Ramos (cell line): ENCODE measurements around the gene JAKMIP3.
"Not testable (repeated sequence)": the region's sequence is repeated elsewhere in the genome, so short reads cannot be mapped to it uniquely, and the experiment has no call there.

Experiments used
- in situ Hi-C: fragments of 300-500 bp; cut with MboI; formaldehyde crosslinking; loops from one replicate; pipeline ENCODE4 v1.14.3; 2022; ENCODE audit warnings: low sequenced_read_pairs; ENCODE audit not compliant: unreplicated experiment

The JAKMIP3 gene

DNA sequence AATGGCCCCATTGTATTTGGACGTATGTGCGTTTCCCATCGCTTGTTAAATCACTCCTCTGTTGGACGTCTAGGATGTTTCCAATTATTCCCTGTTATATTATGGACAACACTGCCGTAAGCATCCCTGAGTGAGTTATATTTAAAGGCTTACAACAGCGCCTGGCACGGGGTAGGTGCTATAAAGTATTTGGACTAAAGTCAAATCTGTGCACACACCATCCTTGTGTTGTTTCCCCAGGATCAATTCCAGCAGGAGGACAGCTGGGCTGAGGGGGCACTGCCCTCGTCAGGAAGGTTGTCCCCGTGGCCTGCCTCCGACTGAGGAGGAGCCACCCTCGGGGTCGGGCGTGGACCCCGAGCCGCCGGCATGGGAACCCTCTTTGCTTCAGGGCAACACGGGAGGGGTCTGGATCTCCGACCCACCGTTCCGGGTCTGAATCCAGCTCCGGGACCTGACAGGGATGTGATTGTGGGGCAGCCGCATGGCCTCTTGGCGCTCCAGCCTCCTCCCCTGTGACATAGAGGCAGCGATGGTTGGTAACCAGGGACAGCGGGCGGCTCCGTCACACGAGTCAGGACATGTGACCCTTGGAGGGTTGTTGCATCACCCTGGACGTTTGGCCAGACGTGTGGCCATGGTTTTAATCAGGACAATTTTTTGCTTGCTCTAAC lies 1.5 kb upstream of the JAKMIP3 start:
- in situ Hi-C loops = no loop called here

DNA sequence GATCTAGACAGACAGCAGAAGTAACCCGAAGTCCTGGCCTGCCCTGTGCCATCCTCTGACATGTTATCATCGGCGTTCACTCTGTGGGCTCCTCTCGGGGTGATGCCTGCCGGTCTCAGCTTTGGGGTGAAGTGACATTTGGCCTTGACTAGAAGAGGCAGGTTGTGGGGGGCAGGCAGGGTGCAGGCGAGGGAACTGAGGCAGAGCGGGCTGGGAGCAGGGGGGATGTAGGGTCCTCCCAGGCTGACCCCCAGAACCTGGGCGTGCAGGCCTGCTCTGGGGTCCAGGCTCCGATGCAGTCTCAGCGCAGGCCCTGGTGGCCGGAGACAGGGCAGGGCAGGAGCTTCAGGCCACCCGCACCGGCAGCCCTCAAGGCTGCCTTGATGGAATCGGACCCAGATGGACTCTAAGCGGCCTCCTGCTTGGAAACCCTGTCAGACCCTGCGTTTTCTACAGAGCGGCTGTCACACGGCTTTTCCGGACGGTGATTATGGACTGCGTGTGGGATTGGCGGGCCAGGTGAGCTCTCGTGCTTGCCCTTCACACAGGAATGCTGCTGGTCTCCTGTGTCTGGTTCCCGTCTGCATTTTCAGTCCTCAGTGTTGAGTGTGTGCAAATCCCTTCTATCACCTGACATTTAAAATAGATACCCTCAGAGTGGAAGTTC lies 842 bp upstream of the JAKMIP3 start:
- in situ Hi-C loops = no loop called here

DNA sequence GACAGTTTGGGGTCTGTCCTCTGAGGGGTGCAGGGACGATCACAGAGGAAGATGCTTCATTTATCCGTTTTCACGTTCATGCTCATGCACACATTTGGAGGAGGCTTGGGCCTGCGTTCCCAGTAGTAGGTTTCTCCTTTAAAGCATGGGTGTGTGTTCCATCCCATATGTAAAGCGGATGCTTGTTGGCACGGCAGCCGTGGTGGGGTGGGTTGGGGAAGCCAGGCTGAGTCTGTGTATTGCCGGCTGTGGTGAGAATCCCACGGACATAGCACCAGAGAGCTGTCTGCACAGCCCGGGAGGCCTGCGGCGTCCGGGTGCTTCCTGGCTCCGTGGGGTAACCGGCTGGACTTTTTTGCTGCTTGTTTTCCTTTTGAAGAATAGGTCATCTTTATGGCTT lies 440 bp downstream of the JAKMIP3 start:
- in situ Hi-C loops = no loop called here

DNA sequence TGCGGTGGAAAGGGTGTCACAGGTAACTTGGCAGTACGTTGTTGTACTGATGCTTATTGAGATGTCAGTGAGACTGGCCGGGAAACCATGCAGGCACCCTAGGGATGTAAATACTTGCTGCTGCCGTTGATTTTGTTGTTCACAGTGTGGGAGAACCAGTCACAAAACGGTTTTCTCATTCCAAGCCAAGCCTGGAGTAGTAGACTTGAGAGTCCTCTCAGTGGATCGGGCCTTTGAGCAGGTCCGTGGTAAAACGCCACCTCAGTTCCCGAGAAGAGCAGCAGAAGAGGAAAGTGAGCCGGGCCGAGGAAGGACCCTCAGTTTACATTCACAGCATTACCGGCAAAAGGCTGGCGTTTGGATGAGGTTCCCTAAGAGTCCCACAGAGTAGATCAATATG lies 1.1 kb downstream of the JAKMIP3 start:
- in situ Hi-C loops = no loop called here

DNA sequence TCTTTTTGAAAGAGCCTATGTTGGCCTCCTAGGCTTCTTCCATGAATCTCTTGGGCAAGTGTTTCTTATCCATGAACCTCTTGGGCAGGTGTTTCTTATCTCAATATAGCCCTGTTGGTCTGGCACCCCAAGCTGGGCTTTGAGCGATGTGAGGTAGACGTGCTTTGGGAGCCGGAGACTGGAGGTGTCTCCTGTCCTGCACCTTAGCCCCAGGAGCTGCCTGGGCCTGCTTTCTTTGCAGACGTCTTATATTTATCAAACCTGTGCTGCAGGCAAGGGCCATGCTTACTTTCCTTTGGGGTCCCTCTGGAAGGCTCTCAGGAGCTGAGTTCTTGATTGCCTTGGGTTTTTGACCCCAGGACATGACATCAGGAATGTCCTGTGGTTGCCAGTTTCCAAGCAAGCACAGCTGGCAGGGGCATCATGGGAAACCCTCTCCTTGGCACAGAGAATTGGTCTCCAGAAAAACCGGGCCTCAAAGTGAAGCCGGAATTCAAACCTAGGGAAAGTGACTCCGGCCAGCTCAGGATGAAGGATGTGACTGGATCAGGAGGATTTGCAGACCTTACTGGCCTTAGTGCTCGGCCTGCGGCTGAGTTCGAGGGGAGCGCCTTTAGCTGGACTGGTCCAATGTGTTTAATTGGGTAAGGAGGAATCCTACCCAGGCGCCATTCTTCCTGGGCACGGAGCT lies 2.8 kb downstream of the JAKMIP3 start:
- in situ Hi-C loops = no loop called here

DNA sequence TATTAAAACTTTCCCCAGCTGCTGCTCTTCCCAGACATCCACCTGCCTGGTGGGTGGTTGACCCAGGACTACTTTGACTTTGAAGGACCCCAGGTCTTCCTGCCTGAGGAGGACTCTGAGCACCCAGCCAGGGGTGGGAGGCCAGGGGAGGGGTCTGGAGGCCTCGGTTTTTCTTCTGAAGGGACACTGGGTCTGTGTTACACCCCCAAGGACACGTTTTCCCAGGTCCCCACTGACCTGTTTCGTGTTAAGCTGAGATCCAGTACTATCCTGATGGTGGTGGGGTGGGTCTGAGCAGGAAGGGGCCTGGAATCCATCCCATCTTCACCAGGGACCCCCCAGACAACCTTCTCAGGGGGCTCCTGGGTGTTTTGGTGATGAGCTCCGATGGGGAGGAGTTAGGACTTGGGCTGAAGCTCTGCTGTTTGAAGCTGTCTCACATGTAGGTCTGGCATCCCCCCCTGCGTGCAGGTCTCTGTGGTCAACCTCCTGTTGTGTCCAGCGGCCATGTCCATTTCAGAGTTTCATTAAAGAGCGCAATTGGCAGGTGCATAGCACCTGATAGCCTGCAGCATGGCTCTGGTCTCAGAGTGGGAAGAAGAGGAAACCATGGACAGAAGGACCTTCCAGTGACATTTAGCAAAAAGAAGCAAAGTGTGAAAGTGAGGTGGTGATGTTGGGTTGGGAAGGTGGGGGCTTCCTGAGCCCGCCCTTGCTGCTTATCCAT lies 3.5 kb downstream of the JAKMIP3 start:
- in situ Hi-C loops = no loop called here

DNA sequence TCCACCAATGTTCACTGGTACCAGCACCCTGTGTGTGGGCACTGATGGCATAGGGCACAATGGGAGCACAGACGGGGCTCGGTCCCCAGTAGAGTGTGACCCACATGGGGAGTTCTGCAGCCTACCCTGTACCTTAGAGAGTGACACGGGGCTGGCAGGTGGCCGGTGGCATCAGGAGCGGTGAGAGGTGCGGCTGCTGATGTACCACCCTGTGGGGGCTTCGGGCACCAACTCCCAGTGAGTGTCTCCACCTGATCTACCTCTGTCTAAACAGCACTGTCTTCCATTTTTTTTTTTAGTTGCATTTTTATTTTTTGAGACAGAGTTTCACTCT lies 4.1 kb downstream of the JAKMIP3 start:
- in situ Hi-C loops = no loop called here

DNA sequence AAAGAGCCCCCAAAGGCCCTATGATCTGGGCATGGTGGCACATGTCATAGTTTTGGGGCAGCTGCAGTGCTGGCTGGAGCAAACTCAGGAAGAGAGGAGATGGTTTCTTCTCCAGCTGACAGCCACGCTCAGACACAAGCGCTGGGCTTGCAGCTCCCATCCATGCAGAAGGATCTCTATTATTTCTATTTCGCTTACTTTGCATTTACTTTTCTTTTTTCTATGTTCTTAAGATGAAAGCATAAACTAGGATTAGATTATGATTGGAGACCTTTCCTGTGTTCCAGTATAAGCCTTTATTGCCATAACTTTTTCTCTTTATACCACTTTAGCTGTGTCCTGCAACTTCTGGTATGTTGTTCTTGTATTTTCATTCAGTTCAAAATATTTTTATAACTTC lies 5.0 kb downstream of the JAKMIP3 start:
- in situ Hi-C loops = no loop called here

DNA sequence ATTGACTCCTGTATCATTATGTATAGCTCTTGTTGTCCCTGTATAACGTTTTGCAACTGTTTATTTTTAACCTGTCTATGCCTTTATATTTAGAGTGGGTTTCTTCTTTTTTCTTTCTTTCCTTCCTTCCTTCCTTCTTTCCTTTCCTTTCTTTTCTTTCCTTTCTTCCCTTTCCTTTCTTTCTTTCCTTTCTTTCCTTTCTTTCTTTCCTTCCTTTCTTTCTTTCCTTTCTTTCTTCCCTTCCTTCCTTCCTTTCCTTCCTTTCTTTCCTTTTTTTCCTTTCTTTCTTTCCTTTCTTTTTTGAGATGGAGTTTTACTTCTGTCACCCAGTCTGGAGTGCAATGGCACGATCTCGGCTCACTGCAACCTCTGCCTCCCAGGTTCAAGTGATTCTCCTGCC lies 5.9 kb downstream of the JAKMIP3 start:
- in situ Hi-C loops = no loop called here

DNA sequence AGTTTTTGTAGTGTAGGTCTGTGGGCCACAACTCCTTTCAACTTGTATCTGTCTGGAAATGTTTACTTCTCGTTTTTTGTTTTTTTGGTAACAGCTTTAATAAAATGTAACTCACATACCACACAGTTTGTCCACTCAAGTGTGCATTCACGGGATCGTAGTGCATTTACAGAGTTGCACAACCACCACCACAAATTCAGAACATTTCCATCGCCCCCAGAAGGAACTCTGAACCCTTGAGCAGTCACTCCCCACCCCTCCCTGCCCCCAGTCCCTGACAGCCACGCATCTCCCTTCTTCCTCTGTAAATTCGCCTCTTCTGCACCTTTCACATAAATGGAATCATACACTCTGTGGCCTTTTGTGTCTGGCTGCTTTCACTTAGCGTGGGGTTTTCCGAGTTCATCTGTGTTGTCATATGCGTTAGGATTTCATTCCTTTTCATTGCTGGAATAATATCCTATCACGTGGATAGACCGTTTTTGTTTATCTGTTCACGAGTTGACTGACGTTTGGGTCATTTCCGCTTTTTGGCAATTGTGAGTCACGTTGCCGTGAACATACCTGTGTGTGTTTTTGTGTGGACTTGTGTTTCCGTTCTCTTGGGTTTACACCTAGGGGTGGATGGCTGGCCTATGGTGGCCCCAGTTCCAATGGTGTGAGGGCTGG lies 10.3 kb downstream of the JAKMIP3 start:
- in situ Hi-C loops = no loop called here

DNA sequence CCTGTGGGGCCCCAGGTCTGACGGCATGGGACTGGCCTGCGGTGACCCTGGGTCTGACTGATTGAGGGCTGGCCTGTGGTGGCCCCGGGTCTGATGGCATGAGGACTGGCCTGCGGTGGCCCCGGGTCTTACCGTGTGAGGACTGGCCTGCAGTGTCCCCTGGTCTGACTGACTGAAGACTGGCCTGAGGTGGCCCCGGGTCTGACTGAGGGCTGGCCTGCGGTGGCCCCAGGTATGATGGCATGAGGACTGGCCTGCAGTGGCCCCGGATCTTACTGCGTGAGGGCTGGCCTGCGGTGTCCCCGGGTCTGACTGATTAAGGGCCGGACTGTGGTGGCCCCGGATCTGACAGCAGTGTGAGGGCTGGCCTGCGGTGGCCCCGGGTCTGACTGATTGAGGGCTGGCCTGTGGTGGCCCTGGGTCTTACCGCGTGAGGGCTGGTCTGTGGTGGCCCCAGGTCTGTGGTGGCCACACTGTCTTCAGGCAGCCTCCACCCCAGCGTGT lies 10.9 kb downstream of the JAKMIP3 start:
- in situ Hi-C loops = no loop called here

DNA sequence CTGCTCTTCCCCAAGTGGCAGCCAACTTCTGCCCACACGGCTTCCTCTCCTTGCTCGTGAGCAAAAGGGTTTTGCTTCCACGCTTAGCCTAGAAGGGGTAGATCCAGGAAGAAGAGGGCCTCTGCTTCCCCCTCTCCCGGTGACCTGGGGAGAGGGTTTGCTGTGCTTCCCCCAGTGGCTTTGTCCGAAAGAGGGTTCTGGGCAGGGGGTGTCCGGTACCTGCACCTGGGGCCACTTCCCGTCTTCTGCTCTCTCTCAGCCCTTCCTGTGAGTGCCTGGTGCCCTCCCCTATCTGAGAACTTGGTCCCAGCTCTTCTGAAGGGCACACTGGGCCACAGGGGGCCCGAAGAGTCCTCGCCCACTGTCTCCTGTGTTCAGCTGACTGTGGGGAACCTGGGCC lies 11.3 kb downstream of the JAKMIP3 start:
- in situ Hi-C loops = no loop called here

DNA sequence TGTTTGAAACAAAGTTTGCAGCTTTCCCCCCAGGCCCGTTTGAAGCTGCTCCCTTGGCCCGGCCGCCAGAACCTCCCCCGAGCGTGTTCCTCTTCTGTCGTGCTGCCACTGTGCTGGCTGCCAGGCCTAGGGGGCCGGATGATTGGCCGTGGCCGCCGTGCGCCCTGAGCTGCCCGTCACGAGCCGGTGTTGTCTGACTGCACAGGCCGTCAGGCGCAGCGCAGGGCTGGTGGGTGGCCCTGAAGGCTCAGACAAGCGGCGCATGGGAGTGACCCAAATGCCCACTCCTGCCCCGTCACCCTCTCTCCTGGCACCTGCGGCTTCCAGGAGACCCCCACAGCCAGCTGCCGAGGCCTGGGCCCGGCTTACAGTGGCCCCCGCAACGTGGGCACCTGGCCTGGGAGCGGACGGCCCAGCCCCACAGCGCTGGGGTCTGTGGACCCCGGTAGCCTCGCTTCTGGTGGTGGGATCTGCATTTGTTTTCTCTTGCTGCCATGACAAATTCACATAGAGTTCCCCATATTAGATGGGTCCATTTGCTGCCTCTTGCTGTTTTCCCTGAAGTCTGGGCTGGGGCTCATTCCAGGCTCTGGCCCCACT lies 13.1 kb downstream of the JAKMIP3 start:
- in situ Hi-C loops = no loop called here

DNA sequence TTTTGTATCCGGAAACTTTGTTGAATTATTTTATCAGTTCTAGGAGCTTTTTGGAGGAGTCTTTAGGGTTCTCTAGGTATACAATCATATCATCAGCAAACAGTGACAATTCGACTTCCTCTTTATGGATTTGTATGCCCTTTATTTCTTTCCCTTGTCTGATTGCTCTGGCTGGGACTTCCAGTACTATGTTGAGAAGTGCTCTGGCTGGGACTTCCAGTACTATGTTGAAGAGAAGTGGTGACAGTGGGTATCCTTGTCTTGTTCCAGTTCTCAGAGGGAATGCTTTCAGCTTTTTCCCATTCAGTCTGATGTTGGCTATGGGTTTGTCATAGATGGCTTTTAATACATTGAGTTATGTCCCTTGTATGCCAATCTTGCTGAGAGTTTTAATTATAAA lies 18.6 kb downstream of the JAKMIP3 start:
- in situ Hi-C loops = not testable (repeated sequence)

DNA sequence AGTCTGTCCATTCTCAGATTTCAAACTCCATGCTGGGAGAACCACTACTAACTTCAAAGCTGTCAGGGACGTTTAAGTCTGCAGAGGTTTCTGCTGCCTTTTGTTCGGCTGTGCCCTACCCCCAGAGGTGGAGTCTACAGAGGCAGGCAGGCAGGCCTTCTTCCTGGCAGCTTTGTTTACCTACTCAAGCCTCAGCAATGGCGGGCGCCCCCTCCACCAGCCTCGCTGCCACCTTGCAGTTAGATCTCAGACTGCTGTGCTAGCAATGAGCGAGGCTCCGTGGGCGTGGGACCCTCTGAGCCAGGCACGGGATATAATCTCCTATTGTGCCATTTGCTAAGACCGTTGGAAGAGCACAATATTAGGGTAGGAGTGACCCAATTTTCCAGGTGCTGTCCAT lies 27.5 kb downstream of the JAKMIP3 start:
- in situ Hi-C loops = not testable (repeated sequence)

DNA sequence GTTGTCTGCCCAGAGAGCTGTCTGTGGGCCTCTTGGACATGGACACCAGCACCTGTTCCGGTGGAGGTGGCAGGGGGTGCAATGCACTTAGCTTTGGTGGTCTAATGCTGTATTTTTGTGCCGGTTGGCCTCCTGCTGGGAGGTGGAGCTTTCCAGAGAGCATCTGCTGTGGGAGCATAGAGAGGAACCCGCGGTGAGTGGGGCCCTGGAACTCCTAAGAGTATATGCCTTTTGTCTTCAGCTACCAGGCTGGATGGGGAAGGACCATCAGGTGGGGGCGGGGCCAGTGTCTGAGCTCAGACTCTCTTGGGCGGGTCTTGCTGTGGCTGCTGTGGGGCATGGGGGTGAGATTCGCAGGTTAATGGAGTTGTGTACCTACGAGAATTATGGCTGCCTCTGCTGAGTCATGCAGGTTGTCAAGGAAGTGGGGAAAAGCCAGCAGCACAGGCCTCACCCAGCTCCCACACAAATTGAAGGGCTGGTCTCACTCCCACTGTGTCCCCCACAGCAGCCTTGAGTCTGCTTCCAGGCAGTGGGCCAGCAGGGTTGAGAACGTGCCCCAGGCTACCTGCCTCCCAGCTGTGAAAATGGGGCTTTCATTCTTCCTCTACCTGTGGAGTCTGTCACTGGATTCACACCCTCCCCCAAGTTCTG lies 29.0 kb downstream of the JAKMIP3 start:
- in situ Hi-C loops = no loop called here

DNA sequence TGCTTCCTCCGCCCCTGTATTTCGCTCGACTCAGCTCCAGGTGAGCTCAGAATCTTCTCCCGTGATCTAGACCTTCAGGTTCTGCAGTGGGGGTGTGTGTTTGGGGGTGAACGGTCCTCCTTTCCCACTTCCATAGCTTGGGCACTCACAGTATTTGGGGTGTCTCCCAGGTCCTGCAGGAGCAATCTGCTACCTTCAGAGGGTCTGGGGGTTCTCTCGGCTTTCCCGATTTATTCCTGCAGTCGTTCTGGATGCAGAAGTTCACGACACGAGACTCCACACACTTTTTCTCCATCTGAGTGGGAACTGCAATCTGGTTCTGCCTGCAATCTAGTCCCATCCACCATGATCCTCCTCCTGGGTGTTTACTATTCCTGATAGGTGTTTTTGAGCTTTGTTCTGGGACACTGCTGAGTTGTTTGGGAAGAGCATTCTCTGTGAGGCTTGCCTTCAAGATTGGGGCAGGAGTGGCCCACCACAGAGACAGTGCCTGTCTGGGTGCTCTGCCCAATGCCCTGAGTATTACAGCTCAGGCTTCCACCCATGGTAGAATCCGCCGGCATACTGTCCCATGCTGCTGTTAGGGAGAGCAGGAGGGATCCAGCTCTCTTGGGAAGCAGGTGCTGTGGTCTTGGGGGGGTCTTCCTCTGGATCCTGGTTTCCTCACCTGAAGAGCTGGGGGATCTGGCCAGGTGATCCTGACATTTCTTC lies 29.8 kb downstream of the JAKMIP3 start:
- in situ Hi-C loops = no loop called here

DNA sequence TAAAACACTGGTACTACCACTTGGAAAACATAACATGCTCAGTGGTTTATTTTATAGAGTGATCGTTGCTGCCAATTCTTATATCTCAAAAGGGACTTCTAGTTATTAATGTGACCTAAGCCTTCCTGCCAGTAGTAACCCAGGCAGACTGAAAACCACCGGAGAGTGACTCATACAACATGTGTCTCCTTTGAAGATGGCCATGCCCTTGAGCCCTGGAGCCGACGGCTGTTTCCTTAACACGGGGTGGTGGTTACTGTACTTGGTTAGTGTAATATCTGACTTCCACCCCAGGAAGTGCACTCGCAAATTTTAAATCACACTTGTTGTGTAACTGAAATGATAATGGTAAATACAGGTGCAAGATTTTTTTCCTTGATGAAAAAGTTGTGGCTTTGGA lies 30.5 kb downstream of the JAKMIP3 start:
- in situ Hi-C loops = no loop called here
